Aorta (tissue), 5 donors: ENCODE data around the gene PIP5K1C. TPM values are rescaled to one million over a fixed set of nuclear protein-coding genes. Genes with fewer than 3 reads are reported as not detected.
"Not testable (repeated sequence)": the region's sequence is repeated elsewhere in the genome, so short reads cannot be mapped to it uniquely, and the experiment has no call there.

ENCODE experiments used
- ATAC-seq: fragments of 200-7000 bp; cut with Tn5 transposase; one replicate; pipeline ENCODE4 v1.9.1; 2022; ENCODE audit warnings: moderate library complexity; ENCODE audit not compliant: low FRiP score
- DNase-seq, 2 donors: peaks; one replicate each; pipeline ENCODE4 v3.0.0-alpha.2; 2020
- H3K27ac ChIP-seq, 2 donors: one replicate each; pipeline ENCODE4 v1.5.1; 2013; ENCODE audit warnings: low read length in 2 of 2, mild to moderate bottlenecking in 2 of 2, moderate library complexity in 2 of 2, control low read depth in 1 of 2, inconsistent platforms in 1 of 2, low read depth in 1 of 2
- H3K27me3 ChIP-seq, 2 donors: one replicate each; pipeline ENCODE4 v1.6.1; 2013; ENCODE audit warnings: control low read depth in 1 of 2, low read length in 1 of 2, mild to moderate bottlenecking in 1 of 2, moderate library complexity in 1 of 2; ENCODE audit not compliant: insufficient read depth in 2 of 2, control insufficient read depth in 1 of 2
- H3K36me3 ChIP-seq, 2 donors: one replicate each; pipeline ENCODE4 v1.6.1; 2013; ENCODE audit warnings: control low read depth in 1 of 2, low read length in 1 of 2, mild to moderate bottlenecking in 1 of 2; ENCODE audit not compliant: insufficient read depth in 2 of 2, control insufficient read depth in 1 of 2
- H3K4me1 ChIP-seq, 2 donors: one replicate each; pipeline ENCODE4 v1.6.1; 2013; ENCODE audit warnings: low read length in 2 of 2, control low read depth in 1 of 2, mild to moderate bottlenecking in 1 of 2, moderate library complexity in 1 of 2; ENCODE audit not compliant: insufficient read depth in 2 of 2, control insufficient read depth in 1 of 2
- H3K4me3 ChIP-seq, 2 donors: one replicate each; pipeline ENCODE4 v1.5.1; 2013; ENCODE audit warnings: low read length in 2 of 2, control low read depth in 1 of 2, mild to moderate bottlenecking in 1 of 2
- H3K9me3 ChIP-seq: one replicate; pipeline ENCODE4 v1.6.1; 2013; ENCODE audit warnings: mild to moderate bottlenecking, low read length; ENCODE audit not compliant: control insufficient read depth
- WGBS, 2 donors: extraction: QIAGEN DNeasy Blood & Tissue Kit; methylation state at CpG; one replicate each; pipeline ENCODE4 v1.1.7; 2013; 5-methylcytosine and 5-hydroxymethylcytosine counted together
- intact Hi-C, 2 donors: fragments of 100-400 bp; cut with DNase I; formaldehyde crosslinking; loops; one replicate each; pipeline versions ENCODE4 v1.14.2 to v1.15.0; 2022
- polyA plus RNA-seq, 2 donors: library from polyadenylated mRNA; stranded (reverse); fragments of 200-250 nt; gene quantifications; one replicate each; pipeline ENCODE4 v1.2.3, GENCODE V29; 2013
- total RNA-seq, 2 donors: library from RNA; stranded (reverse); fragmentation: NEBNext Ultra II Directional; extraction: Animal tissue kit (Norgen Biotek cat#: 25700); gene quantifications; one replicate each; pipeline ENCODE4 v1.2.1, GENCODE V29; 2021
- donor health status: healthy with polysubstance abuse.
- donor health status: Bipolar disorder and iron deficiency.
- donor health status: DM: no; HTN: no; CAD: no.
- donor health status: DM: no; HTN: no; CAD: no.
- donor health status: DM: yes; HTN: yes; CAD: no.

PIP5K1C gene
- total and polyA plus RNA-seq, 4 donors = 25.2 to 83.3 (median 52.8) TPM

DNA sequence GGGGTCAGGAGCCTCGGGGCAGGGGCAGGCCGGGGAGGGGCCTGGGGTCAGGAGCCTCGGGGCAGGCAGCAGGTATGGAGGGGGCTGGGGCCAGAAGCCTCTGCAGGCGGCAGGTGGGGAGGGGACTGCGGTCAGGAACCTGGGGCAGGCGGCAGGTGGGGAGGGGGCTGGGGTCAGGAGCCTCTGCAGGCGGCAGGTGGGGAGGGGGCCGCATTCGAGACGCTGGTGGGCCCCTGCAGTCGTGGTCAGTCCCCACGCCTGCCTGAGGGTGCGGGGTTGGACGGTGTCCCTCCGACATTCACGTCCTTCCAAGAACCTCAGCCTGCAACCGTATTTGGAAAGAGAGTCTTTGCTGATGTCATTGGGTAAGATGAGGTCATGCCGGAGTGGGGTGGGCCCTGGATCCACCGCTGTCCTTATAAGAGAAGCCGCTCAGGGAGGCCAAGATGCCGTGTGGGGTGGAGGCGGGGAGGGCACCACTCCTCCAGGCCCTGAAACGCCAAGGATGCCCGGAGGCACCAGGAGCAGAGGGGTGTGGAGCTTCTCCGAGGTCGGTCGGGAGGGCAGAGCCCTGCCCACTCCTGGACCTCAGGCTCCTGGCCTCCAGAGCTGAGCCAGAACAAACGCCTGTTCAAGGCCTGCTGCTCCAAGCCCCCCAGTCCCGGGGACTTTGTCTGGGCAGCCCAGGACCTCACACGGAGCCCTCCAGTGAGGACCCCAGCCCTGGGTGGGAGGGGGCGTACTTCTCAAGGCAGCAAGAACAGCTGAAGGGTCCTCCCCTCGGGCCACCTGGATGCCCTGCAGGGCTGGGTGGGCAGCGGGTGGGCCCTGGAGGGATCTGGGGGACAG, 30.1 kb downstream of the PIP5K1C start:
- Histone ChIP-seq H3K4me1 (no peaks in the 10 kb centered on the region), H3K27ac (peak overlapping the region; percentile 91 to 98), H3K27me3 (no peaks in the 10 kb centered on the region), H3K9me3 (no peaks in the 10 kb centered on the region), H3K4me3 (peak overlapping the region in 1 of 2 donors; percentile 15), H3K36me3 (no peaks in the 10 kb centered on the region)
- intact Hi-C loops = loop anchor here in 1 of 2 donors (2.0 kb wide), 1 partner anchor 23 kb away; no protein-coding TSS in a partner anchor
- WGBS, 2 donors = 7 to 9% methylated on average over 30 to 33 of the region's 33 CpGs
- peak; percentile 92 to 95 for DNase-seq
- peak; percentile 87 for ATAC-seq

DNA sequence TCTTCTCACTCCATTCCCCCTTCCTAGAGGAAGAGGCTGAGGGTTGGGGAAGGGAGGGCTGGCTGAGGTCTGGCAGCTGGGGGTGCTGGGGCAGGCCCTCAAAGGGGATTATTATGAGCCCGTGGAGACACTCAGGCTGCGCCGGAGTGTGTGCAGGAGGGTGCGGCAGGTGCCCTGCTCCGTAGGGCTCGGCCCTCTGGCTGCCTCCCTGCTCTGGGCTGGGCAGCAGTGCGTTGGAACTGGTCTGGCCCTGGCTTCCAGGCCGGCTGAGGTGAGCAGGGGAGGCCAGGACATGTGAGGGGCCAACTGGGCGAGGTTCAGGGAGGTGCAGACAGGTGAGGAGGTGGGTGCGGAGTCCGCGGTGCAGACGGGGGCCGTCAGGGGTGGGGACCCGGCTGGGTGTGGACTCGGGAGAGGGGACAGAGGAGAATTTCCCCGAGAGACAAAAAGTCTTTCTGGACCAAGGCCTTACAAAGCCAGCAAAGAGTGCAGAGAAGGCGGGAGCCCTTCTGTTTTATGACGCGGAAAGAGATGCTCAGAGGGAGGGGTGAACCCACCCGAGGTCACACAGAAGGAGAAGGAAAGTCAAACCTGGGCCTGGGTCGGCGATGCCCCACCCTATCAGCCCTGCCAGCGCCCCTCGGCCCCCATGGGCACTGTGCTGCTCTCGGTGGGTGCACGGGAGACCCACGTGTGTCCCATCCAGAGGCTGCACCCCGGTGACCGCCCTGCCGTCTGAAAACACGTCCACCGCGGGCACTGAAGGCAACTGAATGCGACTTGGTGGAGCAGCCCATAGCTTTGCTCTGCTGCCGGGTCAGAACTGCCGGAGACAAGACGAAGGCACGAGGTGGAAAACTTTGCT, 31.0 kb downstream of the PIP5K1C start:
- DNase-seq (no peak), ATAC-seq (no peak)
- Histone ChIP-seq H3K27ac (peak overlapping the region; percentile 87), H3K27me3 (no peaks in the 10 kb centered on the region), H3K4me3 (no peak overlapping the region), H3K36me3 (no peaks in the 10 kb centered on the region), H3K9me3 (no peaks in the 10 kb centered on the region), H3K4me1 (no peaks in the 10 kb centered on the region)
- WGBS, 2 donors = 18 to 24% methylated on average over 39 of the region's 39 CpGs
- intact Hi-C loops = no loop called here

DNA sequence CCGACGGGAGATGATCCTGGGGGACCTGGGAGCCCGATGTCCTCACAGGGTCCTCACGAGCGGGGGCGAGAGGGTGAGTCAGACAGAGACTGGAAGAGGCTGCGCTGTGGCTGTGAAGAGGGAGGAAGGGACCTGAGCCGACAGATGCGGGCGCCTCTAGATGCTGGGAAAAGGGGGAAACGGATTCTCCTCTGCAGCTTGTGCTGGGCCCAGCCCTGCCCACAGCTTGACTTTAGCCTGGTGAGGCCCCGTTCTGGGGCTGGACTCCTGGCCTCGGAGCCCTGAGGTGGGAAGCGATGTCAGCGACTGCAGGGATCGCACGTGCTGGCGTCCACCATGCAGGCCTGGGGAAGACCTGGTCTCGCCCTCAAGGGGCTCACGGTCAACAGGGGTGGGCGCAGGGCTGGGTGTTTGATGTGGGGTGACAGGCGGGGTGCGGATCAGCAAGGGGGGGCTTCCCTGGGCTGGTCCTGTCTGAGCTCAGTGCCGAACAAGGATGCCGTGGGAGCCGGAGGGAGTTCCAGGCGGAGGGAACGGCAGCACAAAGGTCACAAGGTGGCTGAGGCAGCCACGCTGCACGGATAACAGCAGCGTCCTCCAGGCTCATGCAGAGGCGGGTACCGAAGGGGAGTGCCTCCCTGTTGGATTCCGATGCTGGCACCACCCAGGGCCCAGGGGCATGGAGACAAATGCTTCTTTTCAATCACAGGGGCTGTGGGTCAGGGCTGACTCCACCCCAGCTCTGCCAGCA, 31.8 kb downstream of the PIP5K1C start:
- DNase-seq (no peak), ATAC-seq (no peak)
- Histone ChIP-seq H3K27me3 (no peaks in the 10 kb centered on the region), H3K9me3 (no peaks in the 10 kb centered on the region), H3K4me3 (no peak overlapping the region), H3K36me3 (no peaks in the 10 kb centered on the region), H3K27ac (peak overlapping the region; percentile 87), H3K4me1 (no peaks in the 10 kb centered on the region)
- intact Hi-C loops = no loop called here
- WGBS, 2 donors = 56 to 58% methylated on average over 34 of the region's 34 CpGs

DNA sequence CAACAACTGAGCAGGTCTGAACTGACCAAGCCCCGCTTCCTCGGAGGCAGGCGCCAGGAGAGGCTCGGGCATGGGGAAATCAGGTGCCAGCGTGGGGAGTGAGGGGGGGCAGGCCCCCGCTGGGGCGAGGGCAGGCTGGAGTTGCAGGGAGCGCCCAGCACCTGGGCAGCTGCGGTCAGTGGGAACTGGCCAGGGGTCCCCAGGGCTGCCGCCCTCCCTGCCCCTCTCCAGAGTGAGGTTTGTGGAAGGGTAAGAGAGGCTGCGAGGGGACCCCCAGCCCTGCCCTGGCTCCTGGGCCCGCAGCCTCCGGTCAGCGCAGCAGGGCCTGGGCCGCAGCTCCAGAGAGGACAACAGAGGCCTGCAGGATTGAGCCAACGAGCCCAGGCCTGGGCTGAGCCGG, 32.5 kb downstream of the PIP5K1C start:
- ATAC-seq (no peak), DNase-seq (no peak)
- Histone ChIP-seq H3K9me3 (no peaks in the 10 kb centered on the region), H3K27me3 (no peaks in the 10 kb centered on the region), H3K36me3 (no peaks in the 10 kb centered on the region), H3K4me1 (no peaks in the 10 kb centered on the region), H3K27ac (no peak overlapping the region), H3K4me3 (no peak overlapping the region)
- 66 to 69% methylated on average over 16 to 17 of the region's 17 CpGs for WGBS, 2 donors
- intact Hi-C loops = no loop called here

DNA sequence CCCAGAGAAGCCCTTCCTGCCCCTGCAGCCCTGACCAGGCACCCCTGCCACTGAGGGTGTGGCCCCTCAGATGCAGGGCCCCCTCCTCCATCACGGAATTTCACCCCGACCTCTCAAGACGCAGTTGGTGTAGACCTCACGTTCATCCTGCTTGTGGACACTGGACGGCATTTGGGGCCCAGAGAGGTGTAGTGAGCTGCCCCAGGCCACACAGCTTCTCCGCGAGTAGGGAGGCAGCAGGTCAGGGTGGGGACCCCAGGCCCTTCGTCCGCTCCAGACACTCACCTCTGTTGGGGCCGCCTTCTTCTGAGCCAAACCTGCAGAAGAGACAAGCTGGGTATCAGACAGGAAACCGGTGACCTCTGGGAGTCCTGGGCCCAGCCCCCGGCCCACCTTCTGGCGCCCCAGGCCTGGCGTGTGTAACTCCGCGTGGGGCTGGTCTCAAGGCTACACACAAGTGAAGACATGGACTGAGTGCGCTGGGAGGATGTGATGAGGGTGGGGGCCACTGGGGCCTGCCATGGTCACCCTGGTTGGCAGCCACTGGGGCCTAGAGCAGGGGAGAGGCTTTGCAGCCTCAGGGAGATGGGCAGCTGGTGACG, 33.1 kb downstream of the PIP5K1C start:
- no peaks in the 10 kb centered on the region for H3K27me3 ChIP-seq
- H3K9me3 ChIP-seq = no peaks in the 10 kb centered on the region
- H3K4me3 ChIP-seq = no peak overlapping the region
- H3K27ac ChIP-seq = no peak overlapping the region
- no peak for ATAC-seq
- intact Hi-C loops = no loop called here
- H3K36me3 ChIP-seq = no peaks in the 10 kb centered on the region
- no peaks in the 10 kb centered on the region for H3K4me1 ChIP-seq
- 78 to 82% methylated on average over 18 of the region's 18 CpGs for WGBS, 2 donors
- DNase-seq = no peak

DNA sequence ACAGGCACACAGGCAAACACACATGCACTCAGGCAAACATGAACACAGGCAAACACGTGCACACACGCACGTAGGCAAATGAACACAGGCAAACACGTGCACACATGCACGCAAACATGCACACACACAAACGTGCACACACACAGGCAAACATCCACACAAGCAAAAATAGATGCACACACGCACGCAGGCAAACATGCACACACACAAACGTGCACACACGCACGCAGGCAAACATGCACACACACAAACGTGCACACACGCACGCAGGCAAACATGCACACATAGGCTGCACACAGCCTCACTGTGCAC, 33.8 kb downstream of the PIP5K1C start:
- intact Hi-C loops = loop anchor here in 1 of 2 donors (1.0 kb wide), 1 partner anchor 34 kb away; the partner anchor contains the start of gene PIP5K1C
- not testable (repeated sequence) for H3K36me3 ChIP-seq, H3K27me3 ChIP-seq, H3K9me3 ChIP-seq, H3K27ac ChIP-seq, H3K4me1 ChIP-seq, DNase-seq, ATAC-seq, H3K4me3 ChIP-seq
- 79 to 83% methylated on average over 14 of the region's 14 CpGs for WGBS, 2 donors

DNA sequence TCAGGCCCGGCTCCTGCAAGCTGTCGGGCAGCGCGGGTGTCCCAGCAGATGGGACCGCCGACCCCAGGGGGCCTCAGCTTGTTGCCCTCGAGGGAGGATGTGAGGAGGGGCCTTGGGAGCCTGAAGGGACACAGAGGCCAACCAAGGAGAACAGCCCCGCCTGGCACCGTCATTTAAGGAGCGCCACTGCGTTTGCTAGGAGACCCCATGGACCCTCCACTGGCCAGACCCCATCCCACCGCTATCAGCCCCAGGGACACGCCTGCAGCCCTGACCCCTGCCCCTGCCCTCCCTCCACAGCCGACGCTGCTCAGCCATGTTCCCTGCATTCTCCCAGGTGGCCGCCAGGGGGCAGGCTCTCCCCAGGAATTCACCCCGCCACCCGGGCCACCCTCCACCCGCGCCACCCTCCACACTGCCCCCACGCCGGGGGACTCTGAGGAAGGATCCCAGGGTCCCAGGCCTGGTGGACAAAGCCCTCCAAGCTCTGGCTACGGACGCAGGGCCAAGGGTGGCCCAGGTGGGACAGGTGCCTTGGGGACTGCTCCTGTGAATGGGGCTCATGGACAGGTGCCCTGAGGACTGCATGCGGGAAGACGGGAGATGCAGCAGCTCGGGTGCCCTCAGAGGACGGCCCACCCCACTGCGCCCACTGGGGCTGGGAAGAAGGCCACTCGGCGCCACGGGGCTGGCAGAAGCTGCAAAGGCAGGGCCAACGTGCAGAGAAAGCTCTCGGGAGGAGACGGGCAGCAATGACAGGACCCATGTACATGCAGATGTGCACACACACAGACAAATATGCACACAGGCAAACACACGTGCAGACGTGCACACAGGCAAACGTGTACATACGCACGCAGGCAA, 34.4 kb downstream of the PIP5K1C start:
- intact Hi-C loops = loop anchor here (1.0 to 2.0 kb wide), 2 partner anchors 34 to 35 kb away; partner anchors contain the start of gene PIP5K1C (in 2 of the 2)
- Histone ChIP-seq H3K36me3 (no peaks in the 10 kb centered on the region), H3K27ac (no peak overlapping the region), H3K4me3 (no peak overlapping the region), H3K27me3 (no peaks in the 10 kb centered on the region), H3K4me1 (no peaks in the 10 kb centered on the region), H3K9me3 (no peaks in the 10 kb centered on the region)
- WGBS, 2 donors = 24 to 25% methylated on average over 40 of the region's 40 CpGs
- DNase-seq (peak; percentile 74 to 93), ATAC-seq (peak; percentile 71)
